Neural cell (in vitro differentiated cells): ENCODE measurements around the gene TRMT11. TPM values are rescaled to one million over a fixed set of nuclear protein-coding genes. Genes with fewer than 3 reads are reported as not detected.

Experiments
- H2AFZ ChIP-seq: fragments of 200-600, 300-800 bp; sonication (generic), shearing (Covaris generic); 2 replicates; pipeline ENCODE4 v1.6.0; 2014; ENCODE audit warnings: low read depth, mild to moderate bottlenecking, antibody characterized with exemption, low read length, moderate library complexity
- H3F3A ChIP-seq: fragments of 200-600 bp; shearing (Covaris generic); 2 replicates; pipeline ENCODE4 v1.6.1; 2016; ENCODE audit warnings: mild to moderate bottlenecking, moderate library complexity, mixed read lengths, antibody characterized with exemption, low read length; ENCODE audit not compliant: insufficient read depth, poor library complexity, severe bottlenecking
- H3K27ac ChIP-seq: fragments of 200-600, 300-800 bp; sonication (generic), shearing (Covaris generic); 2 replicates; pipeline ENCODE4 v1.5.1; 2014; ENCODE audit warnings: mild to moderate bottlenecking, low read length, moderate library complexity
- H3K27me3 ChIP-seq: fragments of 300-800, 200-600 bp; sonication (generic), shearing (Covaris generic); 2 replicates; pipeline ENCODE4 v1.6.0; 2014; ENCODE audit warnings: mild to moderate bottlenecking, low read depth, low read length, moderate library complexity; ENCODE audit not compliant: insufficient read depth
- H3K36me3 ChIP-seq: fragments of 300-800, 200-600 bp; sonication (generic), shearing (Covaris generic); 2 replicates; pipeline ENCODE4 v1.5.1; 2014; ENCODE audit warnings: mild to moderate bottlenecking, antibody characterized with exemption, low read length, moderate library complexity; ENCODE audit not compliant: insufficient read depth
- H3K4me2 ChIP-seq: fragments of 300-800, 200-600 bp; sonication (generic), shearing (Covaris generic); 2 replicates; pipeline ENCODE4 v1.6.0; 2014; ENCODE audit warnings: mild to moderate bottlenecking, low read length
- H3K4me3 ChIP-seq: fragments of 300-800, 200-600 bp; sonication (generic), shearing (Covaris generic); 2 replicates; pipeline ENCODE4 v1.5.1; 2014; ENCODE audit warnings: mild to moderate bottlenecking, low read length, moderate library complexity
- H3K79me2 ChIP-seq: fragments of 200-600 bp; shearing (Covaris generic); replicated peaks from 2 replicates; pipeline ENCODE4 v1.6.0; 2014; ENCODE audit warnings: mild to moderate bottlenecking, low read length, moderate library complexity; ENCODE audit not compliant: insufficient read depth
- H3K9ac ChIP-seq: fragments of 300-800, 200-600 bp; sonication (generic), shearing (Covaris generic); 2 replicates; pipeline ENCODE4 v1.6.1; 2016; ENCODE audit warnings: mild to moderate bottlenecking, low read length, mixed read lengths
- H3K9me2 ChIP-seq: fragments of 200-600 bp; shearing (Covaris generic); 2 replicates; pipeline ENCODE4 v1.6.1; 2016; ENCODE audit warnings: mild to moderate bottlenecking, low read length, mixed read lengths; ENCODE audit not compliant: insufficient read depth
- H3K9me3 ChIP-seq: fragments of 200-600, 300-800 bp; sonication (generic), shearing (Covaris generic); 2 replicates; pipeline ENCODE4 v1.6.1; 2016; ENCODE audit warnings: mild to moderate bottlenecking, mixed run types, low read length, moderate library complexity, mixed read lengths
- H4K20me1 ChIP-seq: fragments of 200-600 bp; shearing (Covaris generic); 2 replicates; pipeline ENCODE4 v1.6.1; 2016; ENCODE audit warnings: mild to moderate bottlenecking, mixed run types; ENCODE audit not compliant: insufficient read depth
- CTCF ChIP-seq: fragments of 450-650 bp; IDR thresholded peaks from 2 replicates; pipeline ENCODE4 v1.5.1; 2014; ENCODE audit warnings: antibody characterized with exemption, mild to moderate bottlenecking, moderate library complexity; ENCODE audit not compliant: poor library complexity, severe bottlenecking
- EP300 ChIP-seq: fragments of 450-650 bp; conservative IDR thresholded peaks from 2 replicates; pipeline ENCODE4 v1.6.1; 2014; ENCODE audit warnings: antibody characterized with exemption, mild to moderate bottlenecking, moderate library complexity; ENCODE audit not compliant: poor library complexity, severe bottlenecking
- EZH2 ChIP-seq: fragments of 200-600, 300-800 bp; shearing (Covaris generic), sonication (generic); IDR thresholded peaks from 2 replicates; pipeline ENCODE4 v1.6.1; 2014; ENCODE audit warnings: antibody characterized with exemption, low read length, borderline replicate concordance, mild to moderate bottlenecking; ENCODE audit not compliant: insufficient read depth, poor library complexity, severe bottlenecking
- MXI1 ChIP-seq: fragments of 450-650 bp; conservative IDR thresholded peaks from 2 replicates; pipeline ENCODE4 v1.6.1; 2014; ENCODE audit warnings: antibody characterized with exemption, mild to moderate bottlenecking; ENCODE audit not compliant: poor library complexity, severe bottlenecking
- POLR2AphosphoS5 ChIP-seq: IDR thresholded peaks from 2 replicates; pipeline ENCODE4 v1.6.1; 2012
- RAD21 ChIP-seq: fragments of 450-650 bp; conservative IDR thresholded peaks from 2 replicates; pipeline ENCODE4 v1.6.1; 2014; ENCODE audit warnings: antibody characterized with exemption, mild to moderate bottlenecking, moderate library complexity
- REST ChIP-seq: IDR thresholded peaks from 2 replicates; pipeline ENCODE4 v1.6.1; 2012; ENCODE audit warnings: borderline replicate concordance
- SMC3 ChIP-seq: fragments of 450-650 bp; conservative IDR thresholded peaks from 2 replicates; pipeline ENCODE4 v1.6.1; 2014; ENCODE audit warnings: antibody characterized with exemption, mild to moderate bottlenecking, moderate library complexity; ENCODE audit not compliant: poor library complexity
- TAF1 ChIP-seq: IDR thresholded peaks from 2 replicates; pipeline ENCODE4 v1.6.1; 2012; ENCODE audit warnings: low read depth
- polyA plus RNA-seq: library from polyadenylated mRNA; depleted of rRNA; stranded (reverse); fragments of >200 nt; gene quantifications from 2 replicates; pipeline ENCODE4 v1.2.3, GENCODE V29; 2014

Gene TRMT11
- polyA plus RNA-seq, 1 donor from 2014 or later: 37.6 TPM

- H2AFZ ChIP-seq: no peak overlapping the region
- no peak overlapping the region for H3K9ac ChIP-seq
- no peaks in the 10 kb centered on the region for H3K9me3 ChIP-seq
- H3K4me3 ChIP-seq: no peak overlapping the region
- H4K20me1 ChIP-seq: no peaks in the 10 kb centered on the region
- H3K27ac ChIP-seq: no peak overlapping the region
- H3K9me2 ChIP-seq: no peaks in the 10 kb centered on the region
- no peaks in the 10 kb centered on the region for H3F3A ChIP-seq
- no peak for TF ChIP-seq EZH2
- H3K4me2 ChIP-seq: no peak overlapping the region
- H3K79me2 ChIP-seq: no peaks in the 10 kb centered on the region
- no peaks in the 10 kb centered on the region for H3K27me3 ChIP-seq
- H3K36me3 ChIP-seq: no peaks in the 10 kb centered on the region
These were observed 68.5 kb downstream of the TRMT11 start for GRCh38 chr6:126054802-126055201.

- Histone ChIP-seq H3F3A (no peaks in the 10 kb centered on the region), H4K20me1 (no peaks in the 10 kb centered on the region), H3K9me2 (no peaks in the 10 kb centered on the region), H3K9ac (no peak overlapping the region), H3K27ac (no peak overlapping the region), H3K4me2 (no peak overlapping the region), H3K27me3 (no peaks in the 10 kb centered on the region), H3K79me2 (no peaks in the 10 kb centered on the region), H3K4me3 (no peak overlapping the region), H2AFZ (no peak overlapping the region), H3K36me3 (no peaks in the 10 kb centered on the region), H3K9me3 (no peaks in the 10 kb centered on the region)
- TF ChIP-seq CTCF (no peak), EZH2 (no peak), POLR2AphosphoS5 (no peak), TAF1 (no peak), MXI1 (no peak), RAD21 (no peak), REST (no peak), EP300 (no peak), SMC3 (no peak)
These were observed 69.1 kb downstream of the TRMT11 start for GRCh38 chr6:126055449-126055848.

- H3K36me3 ChIP-seq: no peaks in the 10 kb centered on the region
- H3K4me2 ChIP-seq: no peak overlapping the region
- no peaks in the 10 kb centered on the region for H3K27me3 ChIP-seq
- H3K4me3 ChIP-seq: no peak overlapping the region
- TF ChIP-seq MXI1: no peak
- TF ChIP-seq POLR2AphosphoS5: no peak
- TF ChIP-seq TAF1: no peak
- no peak for TF ChIP-seq REST
- no peak for TF ChIP-seq RAD21
- TF ChIP-seq CTCF: no peak
- TF ChIP-seq SMC3: no peak
- no peak for TF ChIP-seq EZH2
- no peaks in the 10 kb centered on the region for H3K79me2 ChIP-seq
- H3F3A ChIP-seq: no peaks in the 10 kb centered on the region
- no peaks in the 10 kb centered on the region for H3K9me3 ChIP-seq
- H3K9me2 ChIP-seq: no peaks in the 10 kb centered on the region
- H4K20me1 ChIP-seq: no peaks in the 10 kb centered on the region
- H2AFZ ChIP-seq: no peak overlapping the region
- H3K27ac ChIP-seq: no peak overlapping the region
- H3K9ac ChIP-seq: no peak overlapping the region
These were observed 70.1 kb downstream of the TRMT11 start for GRCh38 chr6:126056355-126057004.
